Ascending aorta (tissue), 2 donors: Measurements from ENCODE around the gene DLG1. TPM values are rescaled to one million over a fixed set of nuclear protein-coding genes. Genes with fewer than 3 reads are reported as not detected.

ENCODE experiments used
- DNase-seq, 2 donors: peaks; one replicate each; pipeline ENCODE4 v3.0.0-alpha.2; 2019; ENCODE audit warnings: low spot score in 2 of 2
- H3K27ac ChIP-seq, 2 donors: fragments of 200-600 bp; sonication (generic); one replicate each; pipeline ENCODE4 v1.5.1; 2016 to 2017; ENCODE audit warnings: mild to moderate bottlenecking in 1 of 2
- H3K27me3 ChIP-seq: fragments of 200-600 bp; sonication (generic); one replicate; pipeline ENCODE4 v1.5.1; 2017
- H3K36me3 ChIP-seq, 2 donors: fragments of 200-600 bp; sonication (generic); one replicate each; pipeline ENCODE4 v1.5.1; 2016
- H3K4me1 ChIP-seq, 2 donors: fragments of 200-600 bp; sonication (generic); one replicate each; pipeline ENCODE4 v1.5.1; 2016 to 2017; ENCODE audit warnings: mild to moderate bottlenecking in 1 of 2
- H3K4me3 ChIP-seq, 2 donors: fragments of 200-600 bp; sonication (generic); one replicate each; pipeline ENCODE4 v1.5.1; 2016 to 2017; ENCODE audit warnings: mild to moderate bottlenecking in 1 of 2
- H3K9me3 ChIP-seq, 2 donors: fragments of 200-600 bp; sonication (generic); one replicate each; pipeline ENCODE4 v1.5.1; 2016
- intact Hi-C: fragments of 100-400 bp; cut with DNase I; formaldehyde crosslinking; loops from one replicate; pipeline ENCODE4 v1.15.1; 2023
- total RNA-seq: library from RNA; depleted of rRNA; stranded (reverse); fragments of >200 nt; gene quantifications from one replicate; pipeline ENCODE4 v1.1.0, GENCODE V29; 2016
- TF ChIP-seq, protein P1 (sequence below), 3 experiments: fragments of 200-600 bp in 2 of 3; fragments of 450-650 bp in 1 of 3; sonication (generic) in 2 of 3; IDR thresholded peaks; one replicate each; pipeline ENCODE4 v1.5.1; 2016 to 2019; ENCODE audit warnings: antibody characterized with exemption in 3 of 3, mild to moderate bottlenecking in 1 of 3, moderate library complexity in 1 of 3

DLG1 gene
- total RNA-seq, 1 donor from 2014 or later = 31.0 TPM

DNA sequence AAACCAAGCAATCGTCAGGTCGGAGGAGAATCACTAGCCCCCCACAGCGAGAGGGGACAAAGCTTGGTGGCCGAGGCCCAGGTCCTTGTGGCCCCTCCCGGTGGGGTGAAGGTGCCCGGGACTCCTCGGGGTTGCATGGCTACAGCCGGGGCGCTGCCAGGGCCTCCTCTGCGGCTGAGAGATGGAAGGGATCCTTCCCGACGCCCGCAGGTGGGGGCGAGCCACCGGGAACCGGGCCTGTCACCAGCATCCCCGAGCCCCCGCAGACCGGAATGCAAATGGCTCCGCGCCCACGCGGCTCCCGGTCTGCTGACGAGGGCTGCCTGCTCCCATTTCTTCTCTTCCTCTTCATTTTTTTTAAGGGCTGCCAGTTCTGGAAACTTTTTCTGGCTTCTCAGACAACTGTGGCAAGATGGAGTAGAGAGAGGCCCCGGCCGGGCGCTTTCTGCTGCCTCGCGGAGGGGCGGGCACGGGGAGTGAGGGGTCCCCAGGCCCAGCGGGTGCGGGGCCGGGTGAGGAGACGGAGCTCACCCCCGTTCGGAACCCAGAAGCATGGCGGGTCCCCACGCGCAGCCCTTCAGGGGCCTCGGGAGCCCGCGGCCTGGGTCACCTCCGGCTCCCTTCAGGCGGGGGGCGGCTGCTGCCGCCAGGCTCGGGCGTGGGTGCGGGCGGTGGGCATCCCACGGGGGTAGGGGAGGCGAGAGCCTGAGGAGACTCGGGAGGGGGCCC is 296.3 kb downstream of the DLG1 start:
- TF ChIP-seq, protein P1, sequence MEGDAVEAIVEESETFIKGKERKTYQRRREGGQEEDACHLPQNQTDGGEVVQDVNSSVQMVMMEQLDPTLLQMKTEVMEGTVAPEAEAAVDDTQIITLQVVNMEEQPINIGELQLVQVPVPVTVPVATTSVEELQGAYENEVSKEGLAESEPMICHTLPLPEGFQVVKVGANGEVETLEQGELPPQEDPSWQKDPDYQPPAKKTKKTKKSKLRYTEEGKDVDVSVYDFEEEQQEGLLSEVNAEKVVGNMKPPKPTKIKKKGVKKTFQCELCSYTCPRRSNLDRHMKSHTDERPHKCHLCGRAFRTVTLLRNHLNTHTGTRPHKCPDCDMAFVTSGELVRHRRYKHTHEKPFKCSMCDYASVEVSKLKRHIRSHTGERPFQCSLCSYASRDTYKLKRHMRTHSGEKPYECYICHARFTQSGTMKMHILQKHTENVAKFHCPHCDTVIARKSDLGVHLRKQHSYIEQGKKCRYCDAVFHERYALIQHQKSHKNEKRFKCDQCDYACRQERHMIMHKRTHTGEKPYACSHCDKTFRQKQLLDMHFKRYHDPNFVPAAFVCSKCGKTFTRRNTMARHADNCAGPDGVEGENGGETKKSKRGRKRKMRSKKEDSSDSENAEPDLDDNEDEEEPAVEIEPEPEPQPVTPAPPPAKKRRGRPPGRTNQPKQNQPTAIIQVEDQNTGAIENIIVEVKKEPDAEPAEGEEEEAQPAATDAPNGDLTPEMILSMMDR (IDR thresholded peaks at IDR 0.05) = no peak
- Histone ChIP-seq H3K27me3 (no peaks in the 10 kb centered on the region), H3K4me1 (peaks cover 0 to 8% of the 10 kb centered on the region in 2 donors), H3K4me3 (peak overlapping the region; percentile 75 to 77), H3K27ac (peak overlapping the region; percentile 90 to 93), H3K9me3 (no peaks in the 10 kb centered on the region), H3K36me3 (no peaks in the 10 kb centered on the region)
- no peak for DNase-seq
- intact Hi-C loops = loop anchor here (2.0 kb wide), 2 partner anchors 27 to 185 kb away; partner anchors contain the start of gene MELTF

DNA sequence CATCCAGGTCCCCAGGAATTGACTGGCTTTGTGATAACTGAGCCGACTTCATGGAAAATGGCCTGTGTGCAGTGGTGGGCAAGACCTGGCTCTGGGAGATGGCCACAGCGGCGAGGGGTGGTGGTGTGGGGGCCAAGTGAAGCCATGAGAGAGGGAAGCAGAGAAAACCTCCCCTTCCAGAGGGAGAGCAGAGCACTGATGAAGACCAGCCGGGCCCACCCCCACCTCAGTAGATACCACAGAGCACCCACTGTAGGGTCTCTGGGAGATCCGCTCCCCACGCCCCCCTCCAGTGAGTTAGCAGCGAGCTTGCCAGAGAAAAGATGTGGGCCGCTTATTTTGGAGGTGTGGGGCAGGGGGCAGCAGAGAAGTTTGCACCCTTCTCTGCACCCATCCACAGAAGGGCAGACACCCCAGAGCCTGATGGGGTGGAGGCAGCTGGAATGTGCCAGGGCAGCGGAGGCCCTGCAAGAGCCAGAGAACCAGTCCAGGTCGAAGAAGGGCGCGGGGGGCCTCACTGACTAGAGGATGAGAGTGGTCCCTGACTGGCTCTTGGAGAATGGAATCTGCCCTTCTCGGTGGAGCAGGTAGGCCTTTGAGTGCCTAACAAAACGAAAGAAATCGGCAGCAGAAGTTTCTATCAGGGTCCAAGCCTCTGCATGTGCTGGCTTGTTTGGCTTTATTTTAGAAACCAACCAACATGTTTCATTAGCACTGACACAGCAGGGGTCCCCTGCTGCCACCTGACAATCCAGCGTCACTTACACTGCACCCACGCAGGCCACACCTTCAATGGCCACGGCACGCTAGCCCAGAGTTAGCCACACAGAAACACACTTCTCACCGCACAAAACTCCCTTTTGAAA is 297.1 kb downstream of the DLG1 start:
- TF ChIP-seq, protein P1 (IDR thresholded peaks at IDR 0.05) = no peak
- no peak for DNase-seq
- Histone ChIP-seq H3K27ac (peak overlapping the region; percentile 90 to 93), H3K36me3 (no peaks in the 10 kb centered on the region), H3K9me3 (no peaks in the 10 kb centered on the region), H3K27me3 (no peaks in the 10 kb centered on the region), H3K4me3 (no peak overlapping the region), H3K4me1 (peaks cover 0 to 8% of the 10 kb centered on the region in 2 donors)
- intact Hi-C loops = no loop called here

DNA sequence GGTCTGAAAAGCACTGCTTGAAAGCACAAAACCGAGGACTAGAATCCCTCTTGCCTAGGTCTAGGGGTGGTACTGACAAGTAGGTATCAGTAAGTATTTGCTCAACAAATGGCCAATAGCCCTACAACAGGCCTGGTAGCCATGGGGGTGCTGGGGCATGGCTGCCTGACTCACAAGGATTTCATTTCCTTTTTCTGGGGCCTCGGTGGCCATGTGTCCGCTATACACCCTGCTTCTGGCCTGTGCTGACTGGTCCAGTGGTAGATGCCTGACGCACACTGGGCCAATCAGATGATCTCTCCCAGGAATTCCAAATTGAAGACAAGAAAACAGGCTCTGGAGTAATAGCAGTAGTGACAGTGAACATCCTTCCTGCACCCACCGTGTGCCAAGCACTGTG is 298.2 kb downstream of the DLG1 start:
- no peak overlapping the region for H3K27ac ChIP-seq
- intact Hi-C loops = no loop called here
- no peaks in the 10 kb centered on the region for H3K9me3 ChIP-seq
- peaks cover 0 to 8% of the 10 kb centered on the region in 2 donors for H3K4me1 ChIP-seq
- DNase-seq = no peak
- no peak overlapping the region for H3K4me3 ChIP-seq
- H3K27me3 ChIP-seq = no peaks in the 10 kb centered on the region
- TF ChIP-seq, protein P1 (IDR thresholded peaks at IDR 0.05) = no peak
- no peaks in the 10 kb centered on the region for H3K36me3 ChIP-seq

DNA sequence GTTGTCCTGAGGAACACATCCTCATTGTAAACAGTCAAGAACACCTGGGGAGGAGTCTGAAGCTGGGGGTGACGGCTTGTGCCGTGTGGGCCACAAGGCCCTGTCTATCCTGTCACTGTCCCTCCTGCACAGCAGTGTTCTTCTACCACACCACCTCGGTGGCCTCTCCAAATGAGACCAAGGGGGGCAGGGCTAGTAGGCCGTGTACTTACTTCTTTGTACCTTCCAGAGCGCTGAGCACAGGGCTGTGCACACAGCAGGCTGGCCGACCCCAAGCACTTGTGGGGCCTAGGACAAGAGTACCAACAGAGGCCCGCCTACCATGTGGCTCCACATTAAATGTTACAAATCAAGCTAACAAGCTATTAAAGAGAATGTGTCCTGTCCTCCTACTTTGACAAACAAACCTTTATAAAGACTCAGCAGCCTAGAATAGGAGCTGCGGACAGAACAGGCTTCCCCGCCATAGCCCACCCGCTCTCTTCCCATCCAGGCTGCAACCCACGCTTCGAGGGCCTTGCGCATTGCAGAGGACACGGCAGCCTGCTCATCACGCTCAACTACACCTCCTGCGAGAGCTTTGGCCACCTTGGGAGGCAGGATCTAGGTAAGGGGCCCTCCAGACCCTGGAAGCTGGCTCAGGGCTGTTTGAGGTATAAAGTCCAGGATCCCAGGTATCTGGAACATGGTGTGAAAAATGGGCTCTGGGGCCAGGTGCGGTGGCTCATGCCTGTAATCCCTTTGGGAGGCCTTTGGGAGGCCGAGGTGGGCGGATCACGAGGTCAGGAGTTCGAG is 299.2 kb downstream of the DLG1 start:
- Histone ChIP-seq H3K36me3 (no peaks in the 10 kb centered on the region), H3K4me3 (no peak overlapping the region), H3K9me3 (no peaks in the 10 kb centered on the region), H3K27me3 (no peaks in the 10 kb centered on the region), H3K27ac (no peak overlapping the region), H3K4me1 (peaks cover 0 to 8% of the 10 kb centered on the region in 2 donors)
- TF ChIP-seq, protein P1 (IDR thresholded peaks at IDR 0.05) = no peak
- intact Hi-C loops = no loop called here
- DNase-seq = no peak

DNA sequence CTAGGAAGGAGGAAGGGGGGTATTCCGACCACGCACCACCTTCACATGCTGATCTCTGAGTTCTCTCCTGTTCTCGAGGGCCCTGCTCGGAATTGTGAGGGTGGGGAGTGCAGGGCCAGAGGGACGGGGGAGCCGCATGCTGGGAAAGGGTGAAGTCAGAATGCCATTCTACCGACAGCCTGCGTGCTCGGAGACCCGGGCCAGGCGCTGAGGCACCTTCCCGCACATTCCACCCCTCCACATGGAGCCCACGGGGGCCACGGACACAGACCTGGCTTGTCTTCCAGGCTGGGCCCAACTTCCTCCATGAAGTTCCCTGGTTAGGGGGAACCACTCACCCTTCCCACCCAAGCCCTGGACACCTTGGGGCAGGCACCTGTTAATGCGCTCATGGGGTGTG is 301.1 kb downstream of the DLG1 start:
- Histone ChIP-seq H3K27ac (no peak overlapping the region), H3K36me3 (no peaks in the 10 kb centered on the region), H3K4me3 (no peak overlapping the region), H3K27me3 (no peaks in the 10 kb centered on the region), H3K9me3 (no peaks in the 10 kb centered on the region), H3K4me1 (peaks cover 0 to 2% of the 10 kb centered on the region in 2 donors)
- no peak for DNase-seq
- intact Hi-C loops = no loop called here
- TF ChIP-seq, protein P1 (IDR thresholded peaks at IDR 0.05) = no peak
